Activated CD8-positive, alpha-beta memory T cell treated with anti-CD3 and anti-CD28 coated beads, Interleukin-2, amount 50 U/mL, for 24 hours (primary cell): ENCODE data around the gene SORCS3.
"Not testable (repeated sequence)": the region's sequence is repeated elsewhere in the genome, so short reads cannot be mapped to it uniquely, and the experiment has no call there.

Source experiments
- DNase-seq: peaks from one replicate; pipeline ENCODE4 v3.0.0-alpha.2; 2020; ENCODE audit errors: extremely low read depth

SORCS3 gene

DNA sequence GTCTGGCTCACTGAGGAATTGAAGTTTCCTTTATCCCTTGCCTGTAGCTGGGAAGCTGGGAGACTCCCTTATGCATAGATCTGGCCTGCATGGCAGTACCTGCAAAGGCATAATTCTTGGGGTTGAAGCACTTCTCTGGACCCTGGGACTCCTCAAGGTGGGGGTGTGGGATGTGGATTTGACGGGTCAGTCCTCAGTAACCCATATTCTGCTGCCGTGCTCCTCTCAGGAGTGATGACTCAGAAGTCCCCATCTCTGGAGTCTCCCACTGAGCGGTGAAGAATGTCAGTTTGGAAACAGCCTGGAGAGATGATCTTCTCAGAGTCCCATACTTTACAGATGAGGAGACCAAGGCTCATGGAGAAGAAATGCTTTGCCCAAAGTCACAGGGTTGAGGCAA, 49.0 kb downstream of the SORCS3 start:
- no peak for DNase-seq

GRCh38 chr10:104690959-104691358, 49.9 kb downstream of the SORCS3 start:
- no peak for DNase-seq

GRCh38 chr10:104694074-104694473, 53.0 kb downstream of the SORCS3 start:
- no peak for DNase-seq

GRCh38 chr10:104703262-104703661, 62.2 kb downstream of the SORCS3 start:
- not testable (repeated sequence) for DNase-seq

DNA sequence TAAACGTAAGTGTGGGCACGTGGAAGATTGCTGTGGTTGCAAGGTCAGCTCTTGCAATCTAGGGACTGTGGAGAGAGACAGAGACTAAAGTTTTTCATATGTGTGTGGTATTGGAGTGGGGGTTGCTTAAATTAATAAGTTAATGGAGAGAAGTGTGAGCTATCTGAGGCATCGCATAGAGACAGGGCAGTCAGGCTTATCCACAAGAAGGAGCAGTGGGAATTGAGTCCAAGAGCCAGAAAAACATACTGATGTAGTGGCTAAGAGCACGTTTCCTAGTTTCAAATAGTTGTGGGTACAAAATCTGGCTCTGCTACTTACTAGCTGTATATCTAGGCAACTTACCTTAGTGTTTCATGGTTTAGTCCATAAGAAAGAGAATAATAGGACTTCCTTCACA, 65.8 kb downstream of the SORCS3 start:
- no peak for DNase-seq

GRCh38 chr10:104707602-104708459, 66.7 kb downstream of the SORCS3 start:
- DNase-seq: no peak

- DNase-seq: no peak
Measured at GRCh38 chr10:104711302-104711721, 70.2 kb downstream of the SORCS3 start.

DNA sequence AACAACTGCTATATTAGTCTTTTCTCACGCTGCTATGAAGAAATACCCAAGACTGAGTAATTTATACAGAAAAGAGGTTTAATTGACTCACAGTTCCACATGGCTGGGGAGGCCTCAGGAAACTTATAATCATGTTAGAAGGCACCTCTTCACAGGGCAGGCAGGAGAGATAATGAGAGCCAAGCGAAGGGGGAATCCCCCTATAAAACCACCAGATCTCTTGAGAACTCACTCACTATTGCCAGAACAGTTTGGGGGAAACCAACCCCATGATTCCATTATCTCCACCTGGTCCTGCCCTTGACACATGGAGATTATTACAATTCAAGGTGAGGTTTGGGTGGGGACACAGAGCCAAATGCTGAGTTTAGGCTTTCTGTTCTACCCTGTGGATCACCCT, 89.5 kb downstream of the SORCS3 start:
- not testable (repeated sequence) for DNase-seq

DNA sequence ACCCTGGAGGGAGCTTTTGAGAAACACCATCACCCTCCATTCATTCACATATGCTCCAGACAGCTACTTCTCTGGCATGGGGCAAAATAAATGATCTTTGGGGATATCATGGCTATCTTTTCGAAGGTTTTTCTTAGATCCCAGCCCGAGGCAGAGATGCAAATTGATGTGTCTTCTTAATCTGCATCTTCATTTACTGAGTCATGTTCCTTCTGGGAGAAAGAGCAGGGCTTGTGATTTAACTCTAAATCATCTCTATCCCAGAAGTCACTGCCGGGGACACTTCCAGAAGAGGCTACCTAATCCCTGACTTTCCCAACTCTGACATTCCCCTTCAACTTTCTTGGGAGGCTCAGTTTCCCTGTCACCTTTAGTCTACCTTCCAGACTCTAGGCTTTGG, 90.1 kb downstream of the SORCS3 start:
- DNase-seq: no peak

DNA sequence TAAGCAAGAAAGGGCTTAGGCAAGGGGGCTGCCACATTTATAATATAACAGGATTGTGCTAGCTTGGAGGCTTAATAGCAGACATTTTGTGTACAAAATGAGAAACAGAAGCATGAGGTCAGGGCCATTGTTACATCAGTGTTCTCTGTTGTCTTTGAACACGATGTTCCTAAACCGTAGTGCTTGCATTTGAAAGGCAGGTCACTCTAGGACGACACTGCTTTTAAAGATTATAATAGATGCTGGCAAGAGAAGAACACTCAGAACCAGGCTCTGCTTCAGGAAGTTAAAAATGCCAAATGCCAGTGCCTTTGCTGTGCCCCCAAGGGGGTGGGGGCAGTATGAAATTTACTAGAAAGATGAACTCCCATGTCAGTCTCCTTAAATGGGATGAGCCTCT, 91.1 kb downstream of the SORCS3 start:
- no peak for DNase-seq

DNA sequence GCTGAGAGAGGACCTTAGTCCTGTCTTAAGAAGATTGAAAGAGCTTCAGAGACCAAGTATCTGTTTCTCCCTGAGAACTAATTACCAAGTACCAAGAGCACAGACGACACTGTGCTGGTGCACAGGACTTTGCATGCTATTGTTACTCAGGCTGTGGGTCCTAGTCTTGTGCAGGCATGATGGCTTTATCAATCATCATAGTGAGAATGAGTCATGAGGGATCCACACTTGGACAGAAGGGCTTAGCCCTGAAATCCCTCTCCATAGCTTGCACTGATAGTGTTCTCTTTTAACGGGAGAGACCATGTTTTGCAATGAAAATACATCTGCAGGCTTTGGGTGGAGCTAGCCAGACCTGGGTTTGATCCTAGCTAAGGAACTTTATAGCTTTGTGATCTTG, 93.3 kb downstream of the SORCS3 start:
- DNase-seq: no peak

DNA sequence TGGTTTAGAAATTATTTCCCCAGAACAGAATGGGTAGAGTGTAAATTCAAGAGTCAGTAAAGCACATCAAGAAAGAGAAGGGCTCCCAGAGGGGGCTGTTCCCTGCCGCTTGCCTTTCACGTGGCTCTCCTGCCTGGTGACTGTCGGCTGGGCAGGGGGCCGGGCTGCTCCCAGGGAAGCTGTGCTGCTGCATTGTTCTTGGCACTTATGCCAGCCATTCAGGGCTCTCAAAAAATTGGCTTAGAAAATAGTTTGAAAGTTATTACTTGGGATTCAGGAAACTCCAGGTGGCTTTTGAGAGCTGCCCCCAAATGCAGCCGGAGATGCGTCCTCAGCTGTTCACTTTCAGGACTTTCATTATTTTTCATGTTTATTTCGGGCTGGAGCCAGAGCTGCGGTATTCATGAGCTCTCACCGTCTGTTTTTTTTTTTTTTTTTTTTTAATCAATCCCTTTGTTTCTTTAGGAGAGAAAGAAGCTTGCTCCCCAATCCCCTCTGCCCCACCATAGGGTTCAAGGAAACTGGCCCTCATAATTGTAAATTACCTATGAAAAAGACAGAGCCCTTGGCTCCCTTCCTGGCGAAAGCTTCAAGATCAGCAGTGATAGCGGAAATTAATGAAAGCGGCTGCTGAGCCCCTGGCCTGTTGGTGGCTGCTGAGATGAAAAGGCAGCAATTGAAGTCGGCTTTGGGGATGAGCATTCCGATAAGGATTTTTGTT, 94.1 kb downstream of the SORCS3 start:
- DNase-seq: no peak

DNA sequence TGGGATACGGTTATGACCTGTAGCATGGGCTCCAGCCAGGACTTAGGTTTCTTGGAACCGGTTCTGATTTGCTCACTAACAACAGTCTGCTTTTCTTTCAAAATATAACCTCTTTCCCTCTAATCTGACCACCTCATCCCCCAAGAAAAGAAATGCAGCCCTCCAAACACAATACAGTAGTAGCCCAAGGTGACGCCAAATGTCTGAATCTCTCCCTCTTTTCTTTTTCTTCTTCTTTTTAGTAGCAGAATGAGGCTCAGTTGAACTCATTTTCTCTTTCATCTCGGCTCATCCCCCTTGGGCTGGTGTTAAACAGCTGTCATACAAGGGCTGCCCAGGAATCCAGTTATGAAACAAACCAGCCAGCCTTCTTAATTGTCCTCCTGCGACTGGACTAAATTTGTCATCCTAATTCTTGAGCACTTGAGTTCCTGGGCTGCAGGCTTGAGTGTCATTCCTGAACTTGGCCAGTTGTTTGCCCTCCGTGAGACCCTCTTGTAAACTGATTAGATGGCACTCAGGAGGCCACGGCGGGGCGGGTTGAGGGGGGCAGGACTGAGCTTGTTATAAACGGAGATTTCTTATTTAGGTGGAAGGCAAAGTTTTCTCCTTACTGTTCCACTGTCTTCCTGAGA, 94.8 kb downstream of the SORCS3 start:
- DNase-seq: no peak

- no peak for DNase-seq
Measured at GRCh38 chr10:104741127-104741526, 100.0 kb downstream of the SORCS3 start.

GRCh38 chr10:104744052-104744451, 103.0 kb downstream of the SORCS3 start:
- no peak for DNase-seq

DNA sequence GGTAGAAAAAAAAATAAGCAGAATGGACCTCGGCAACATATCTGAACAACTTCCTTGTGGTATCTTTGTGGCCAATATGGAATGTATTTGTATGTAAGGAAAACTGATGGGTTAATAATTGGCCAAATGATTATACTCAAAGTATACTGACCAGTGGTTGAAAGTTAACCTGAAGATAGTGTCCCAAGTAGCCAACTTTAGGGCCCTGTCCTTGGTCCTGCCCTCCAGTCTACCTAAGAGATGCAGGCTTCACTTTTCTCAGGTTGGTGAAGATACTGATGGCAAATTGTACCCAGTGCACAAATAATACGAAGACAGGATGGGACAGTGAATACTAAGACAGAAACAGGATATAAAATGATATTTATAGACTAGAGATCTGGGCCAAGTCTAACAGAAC, 109.2 kb downstream of the SORCS3 start:
- no peak for DNase-seq

GRCh38 chr10:104762793-104763192, 121.7 kb downstream of the SORCS3 start:
- DNase-seq: no peak

- DNase-seq: no peak
Measured at GRCh38 chr10:104766341-104766740, 125.3 kb downstream of the SORCS3 start.

DNA sequence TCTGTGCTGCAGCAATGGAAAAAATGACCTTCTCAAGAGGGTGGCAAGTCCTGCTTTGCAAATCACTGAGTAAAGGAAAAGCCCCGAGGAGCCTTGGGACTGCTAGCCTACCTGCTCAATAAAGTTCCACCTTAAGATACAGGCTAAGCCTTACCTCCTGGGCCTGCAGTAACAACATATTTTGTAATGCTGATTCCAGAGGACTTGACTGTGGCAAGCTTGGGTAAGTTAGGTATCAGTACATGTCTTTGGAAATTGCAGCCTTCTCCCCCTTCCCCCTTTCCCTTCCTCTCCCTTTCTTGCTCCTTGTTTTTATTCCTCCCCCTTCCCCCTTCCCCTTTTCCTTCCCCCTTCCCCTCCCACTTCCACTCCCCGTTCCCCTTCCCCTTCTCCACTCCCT, 126.2 kb downstream of the SORCS3 start:
- DNase-seq: no peak

DNA sequence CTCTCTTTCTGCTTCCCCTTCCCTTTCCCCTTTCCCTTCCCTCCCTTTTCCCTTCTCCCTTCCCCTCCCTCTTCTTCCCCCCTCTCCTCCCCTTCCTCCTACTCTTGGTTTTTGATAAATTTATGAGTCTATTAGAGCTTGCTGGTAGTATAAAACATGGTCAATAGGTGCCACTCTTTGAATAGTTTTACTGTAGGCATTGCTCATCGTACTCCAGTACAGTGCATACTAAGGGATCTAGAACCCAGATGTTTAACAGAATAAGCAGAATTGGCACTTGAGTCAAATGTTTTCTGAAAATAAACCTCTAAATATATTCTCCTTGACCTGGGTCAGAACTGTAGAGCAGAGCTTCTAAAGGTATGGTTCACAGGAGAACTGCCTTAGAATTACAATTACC, 126.7 kb downstream of the SORCS3 start:
- DNase-seq: no peak

DNA sequence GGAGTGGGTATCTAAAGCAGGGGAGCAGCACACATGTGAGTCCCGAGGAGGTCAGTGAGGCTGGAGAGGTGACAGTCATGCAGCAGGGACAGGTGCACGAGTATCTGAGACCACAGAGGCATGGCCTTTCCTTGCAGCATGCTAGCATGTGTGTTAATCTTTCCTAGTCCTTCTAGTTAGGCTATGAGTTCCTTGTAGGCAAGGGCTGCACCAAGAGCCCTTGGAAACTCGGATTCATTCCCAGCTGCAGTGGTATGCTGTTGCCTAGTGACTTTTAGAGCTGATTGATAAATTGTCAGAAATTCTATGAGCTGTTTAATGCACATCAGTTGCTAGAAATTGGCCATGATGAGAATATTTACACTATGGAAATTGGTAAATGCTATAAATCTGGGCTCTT, 132.0 kb downstream of the SORCS3 start:
- DNase-seq: no peak

- no peak for DNase-seq
Measured at GRCh38 chr10:104774234-104774633, 133.1 kb downstream of the SORCS3 start.
